Stimulated activated CD4-positive, alpha-beta T cell treated with anti-CD3 and anti-CD28 coated beads, TNF-alpha, amount 100 ng/mL, for 1 hour (primary cell): ENCODE data around the gene LHFPL6.

Experiments
- DNase-seq, 3 donors: peaks; one replicate each; pipeline ENCODE4 v3.0.0-alpha.2; 2020; ENCODE audit warnings: low read depth in 3 of 3, low spot score in 1 of 3

Gene LHFPL6

GRCh38 chr13:39315796-39316195 lies 287.2 kb downstream of the LHFPL6 start:
- no peak for DNase-seq

- DNase-seq: no peak
These were observed 289.3 kb downstream of the LHFPL6 start for GRCh38 chr13:39313721-39314120.

- DNase-seq: no peak
These were observed 290.4 kb downstream of the LHFPL6 start for GRCh38 chr13:39312596-39312995.

- no peak for DNase-seq
These were observed 291.4 kb downstream of the LHFPL6 start for GRCh38 chr13:39311619-39312018.

- DNase-seq: no peak
These were observed 292.0 kb downstream of the LHFPL6 start for GRCh38 chr13:39310961-39311360.

GRCh38 chr13:39306639-39307589 lies 296.1 kb downstream of the LHFPL6 start:
- no peak for DNase-seq

- no peak for DNase-seq
These were observed 300.2 kb downstream of the LHFPL6 start for GRCh38 chr13:39302820-39303219.

GRCh38 chr13:39298951-39299350 lies 304.0 kb downstream of the LHFPL6 start:
- no peak for DNase-seq

- no peak for DNase-seq
These were observed 305.3 kb downstream of the LHFPL6 start for GRCh38 chr13:39297664-39298171.

- no peak for DNase-seq
These were observed 306.0 kb downstream of the LHFPL6 start for GRCh38 chr13:39297023-39297422.

- no peak for DNase-seq
These were observed 306.8 kb downstream of the LHFPL6 start for GRCh38 chr13:39296193-39296592.
